WTC11 (cell line): Measurements from ENCODE around the gene NCS1. TPM values are rescaled to one million over a fixed set of nuclear protein-coding genes. Genes with fewer than 3 reads are reported as not detected.

Source experiments
- ATF1 ChIP-seq: sonication (generic); formaldehyde crosslinking; IDR thresholded peaks from 2 replicates; pipeline ENCODE4 v1.8.1; 2023; ENCODE audit warnings: mild to moderate bottlenecking, moderate library complexity, missing genetic modification reagents
- CREB1 ChIP-seq: sonication (generic); formaldehyde crosslinking; IDR thresholded peaks from 2 replicates; pipeline ENCODE4 v1.8.0; 2023; ENCODE audit warnings: mild to moderate bottlenecking, missing genetic modification reagents
- CREM ChIP-seq: sonication (generic); formaldehyde crosslinking; IDR thresholded peaks from 2 replicates; pipeline ENCODE4 v1.8.1; 2022; ENCODE audit warnings: mild to moderate bottlenecking, missing genetic modification reagents, moderate library complexity
- ELF4 ChIP-seq: sonication (generic); formaldehyde crosslinking; IDR thresholded peaks from 2 replicates; pipeline ENCODE4 v1.8.1; 2022; ENCODE audit warnings: low read depth, mild to moderate bottlenecking, moderate library complexity, missing genetic modification reagents
- FOXP1 ChIP-seq: sonication (generic); formaldehyde crosslinking; IDR thresholded peaks from 2 replicates; pipeline ENCODE4 v1.8.0; 2022; ENCODE audit warnings: missing genetic modification reagents, mild to moderate bottlenecking, moderate library complexity, borderline replicate concordance
- GABPB1 ChIP-seq: sonication (generic); formaldehyde crosslinking; IDR thresholded peaks from 2 replicates; pipeline ENCODE4 v1.8.1; 2023; ENCODE audit warnings: mild to moderate bottlenecking, missing genetic modification reagents
- GTF2I ChIP-seq: fragments of 250-450 bp; sonication (Bioruptor Pico); conservative IDR thresholded peaks from 2 replicates; pipeline ENCODE4 v1.4.0; 2021; ENCODE audit warnings: mild to moderate bottlenecking
- IRF2 ChIP-seq: sonication (generic); formaldehyde crosslinking; IDR thresholded peaks from 2 replicates; pipeline ENCODE4 v1.8.0; 2022; ENCODE audit warnings: low read depth, missing genetic modification reagents, borderline replicate concordance
- NFYB ChIP-seq: sonication (generic); formaldehyde crosslinking; conservative IDR thresholded peaks from 2 replicates; pipeline ENCODE4 v1.8.0; 2022; ENCODE audit warnings: low read depth, missing genetic modification reagents
- NR3C1 ChIP-seq: sonication (generic); formaldehyde crosslinking; conservative IDR thresholded peaks from 2 replicates; pipeline ENCODE4 v1.8.1; 2023; ENCODE audit warnings: low read depth, mild to moderate bottlenecking, missing genetic modification reagents
- OVOL2 ChIP-seq: fragments of 250-450 bp; sonication (Bioruptor Pico); IDR thresholded peaks from 2 replicates; pipeline ENCODE4 v1.9.0; 2021; ENCODE audit warnings: mild to moderate bottlenecking, borderline replicate concordance
- PRDM15 ChIP-seq: sonication (generic); formaldehyde crosslinking; IDR thresholded peaks from 2 replicates; pipeline ENCODE4 v1.8.0; 2022; ENCODE audit warnings: missing genetic modification reagents
- PRRX2 ChIP-seq: fragments of 250-450 bp; sonication (Bioruptor Pico); IDR thresholded peaks from 2 replicates; pipeline ENCODE4 v1.8.0; 2021; ENCODE audit warnings: mild to moderate bottlenecking
- RELA ChIP-seq: sonication (generic); formaldehyde crosslinking; IDR thresholded peaks from 2 replicates; pipeline ENCODE4 v1.8.1; 2022; ENCODE audit warnings: missing genetic modification reagents, mild to moderate bottlenecking, borderline replicate concordance
- RORB ChIP-seq: fragments of 250-450 bp; sonication (Bioruptor Pico); IDR thresholded peaks from 2 replicates; pipeline ENCODE4 v1.9.0; 2021; ENCODE audit warnings: mild to moderate bottlenecking
- SMAD4 ChIP-seq: sonication (generic); formaldehyde crosslinking; IDR thresholded peaks from 2 replicates; pipeline ENCODE4 v1.8.0; 2022; ENCODE audit warnings: mild to moderate bottlenecking, missing genetic modification reagents
- SOX15 ChIP-seq: fragments of 250-450 bp; sonication (Bioruptor Pico); IDR thresholded peaks from 2 replicates; pipeline ENCODE4 v1.9.0; 2021; ENCODE audit warnings: mild to moderate bottlenecking
- SP1 ChIP-seq: sonication (generic); formaldehyde crosslinking; conservative IDR thresholded peaks from 2 replicates; pipeline ENCODE4 v1.8.1; 2022; ENCODE audit warnings: missing genetic modification reagents
- TCF7 ChIP-seq: sonication (generic); formaldehyde crosslinking; IDR thresholded peaks from 2 replicates; pipeline ENCODE4 v1.8.0; 2022; ENCODE audit warnings: mild to moderate bottlenecking, low read depth, missing genetic modification reagents, moderate library complexity
- TEAD1 ChIP-seq: sonication (generic); formaldehyde crosslinking; IDR thresholded peaks from 2 replicates; pipeline ENCODE4 v1.8.0; 2022; ENCODE audit warnings: mild to moderate bottlenecking, missing genetic modification reagents
- ZNF219 ChIP-seq: sonication (generic); formaldehyde crosslinking; IDR thresholded peaks from 2 replicates; pipeline ENCODE4 v1.8.0; 2023; ENCODE audit warnings: missing genetic modification reagents, mild to moderate bottlenecking, borderline replicate concordance
- ZNF317 ChIP-seq: sonication (generic); formaldehyde crosslinking; IDR thresholded peaks from 2 replicates; pipeline ENCODE4 v1.8.1; 2023; ENCODE audit warnings: low read depth, mild to moderate bottlenecking, moderate library complexity, missing genetic modification reagents, borderline replicate concordance
- ZNF416 ChIP-seq: fragments of 250-450 bp; sonication (Bioruptor Pico); IDR thresholded peaks from 2 replicates; pipeline ENCODE4 v1.9.0; 2021; ENCODE audit warnings: mild to moderate bottlenecking, inconsistent platforms
- total RNA-seq: library from RNA; stranded (reverse); gene quantifications from 3 replicates; pipeline ENCODE4 v1.2.3, GENCODE V29; 2021
- TF ChIP-seq, protein P1 (sequence below): sonication (generic); formaldehyde crosslinking; IDR thresholded peaks from 2 replicates; pipeline ENCODE4 v1.8.0; 2023; ENCODE audit warnings: missing genetic modification reagents, mild to moderate bottlenecking, borderline replicate concordance
- TF ChIP-seq, protein P2 (sequence below): sonication (generic); formaldehyde crosslinking; IDR thresholded peaks from 2 replicates; pipeline ENCODE4 v1.8.0; 2022; ENCODE audit warnings: mild to moderate bottlenecking, missing genetic modification reagents
- TF ChIP-seq, protein P3 (sequence below): sonication (generic); formaldehyde crosslinking; IDR thresholded peaks from 2 replicates; pipeline ENCODE4 v1.8.0; 2023; ENCODE audit warnings: mild to moderate bottlenecking, missing genetic modification reagents

The NCS1 gene
- total RNA-seq, 1 experiment from 2014 or later: 32.4 TPM

- TF ChIP-seq TEAD1: peak; percentile 66; the same call in 1 of the 2 replicates
- no peak for TF ChIP-seq SMAD4 (CRISPR knock-in tag)
- 0 out of 2 replicates have a peak, but pooled peaks have one; percentile 83 for TF ChIP-seq NR3C1
- TF ChIP-seq CREM (CRISPR knock-in tag): 0 out of 2 replicates have a peak, but pooled peaks have one; percentile 47
- peak; percentile 86; the same call in 1 of the 2 replicates for TF ChIP-seq ATF1 (CRISPR knock-in tag)
- TF ChIP-seq ELF4 (CRISPR knock-in tag): peak; percentile 65; the same call in 1 of the 2 replicates
- peak; percentile 96; the same call in 1 of the 2 replicates for TF ChIP-seq RELA
- peak; percentile 94 for TF ChIP-seq FOXP1 (CRISPR knock-in tag)
- TF ChIP-seq ZNF219 (CRISPR knock-in tag): 0 out of 2 replicates have a peak, but pooled peaks have one; percentile 12
- peak; percentile 50 for TF ChIP-seq PRDM15
- TF ChIP-seq CREB1 (CRISPR knock-in tag): no peak; the same call in 1 of the 2 replicates
- 0 out of 2 replicates have a peak, but pooled peaks have one; percentile 30 for TF ChIP-seq IRF2 (CRISPR knock-in tag)
- TF ChIP-seq PRRX2 (CRISPR knock-in tag): no peak
- no peak for TF ChIP-seq GTF2I (CRISPR knock-in tag)
- TF ChIP-seq, protein P1, sequence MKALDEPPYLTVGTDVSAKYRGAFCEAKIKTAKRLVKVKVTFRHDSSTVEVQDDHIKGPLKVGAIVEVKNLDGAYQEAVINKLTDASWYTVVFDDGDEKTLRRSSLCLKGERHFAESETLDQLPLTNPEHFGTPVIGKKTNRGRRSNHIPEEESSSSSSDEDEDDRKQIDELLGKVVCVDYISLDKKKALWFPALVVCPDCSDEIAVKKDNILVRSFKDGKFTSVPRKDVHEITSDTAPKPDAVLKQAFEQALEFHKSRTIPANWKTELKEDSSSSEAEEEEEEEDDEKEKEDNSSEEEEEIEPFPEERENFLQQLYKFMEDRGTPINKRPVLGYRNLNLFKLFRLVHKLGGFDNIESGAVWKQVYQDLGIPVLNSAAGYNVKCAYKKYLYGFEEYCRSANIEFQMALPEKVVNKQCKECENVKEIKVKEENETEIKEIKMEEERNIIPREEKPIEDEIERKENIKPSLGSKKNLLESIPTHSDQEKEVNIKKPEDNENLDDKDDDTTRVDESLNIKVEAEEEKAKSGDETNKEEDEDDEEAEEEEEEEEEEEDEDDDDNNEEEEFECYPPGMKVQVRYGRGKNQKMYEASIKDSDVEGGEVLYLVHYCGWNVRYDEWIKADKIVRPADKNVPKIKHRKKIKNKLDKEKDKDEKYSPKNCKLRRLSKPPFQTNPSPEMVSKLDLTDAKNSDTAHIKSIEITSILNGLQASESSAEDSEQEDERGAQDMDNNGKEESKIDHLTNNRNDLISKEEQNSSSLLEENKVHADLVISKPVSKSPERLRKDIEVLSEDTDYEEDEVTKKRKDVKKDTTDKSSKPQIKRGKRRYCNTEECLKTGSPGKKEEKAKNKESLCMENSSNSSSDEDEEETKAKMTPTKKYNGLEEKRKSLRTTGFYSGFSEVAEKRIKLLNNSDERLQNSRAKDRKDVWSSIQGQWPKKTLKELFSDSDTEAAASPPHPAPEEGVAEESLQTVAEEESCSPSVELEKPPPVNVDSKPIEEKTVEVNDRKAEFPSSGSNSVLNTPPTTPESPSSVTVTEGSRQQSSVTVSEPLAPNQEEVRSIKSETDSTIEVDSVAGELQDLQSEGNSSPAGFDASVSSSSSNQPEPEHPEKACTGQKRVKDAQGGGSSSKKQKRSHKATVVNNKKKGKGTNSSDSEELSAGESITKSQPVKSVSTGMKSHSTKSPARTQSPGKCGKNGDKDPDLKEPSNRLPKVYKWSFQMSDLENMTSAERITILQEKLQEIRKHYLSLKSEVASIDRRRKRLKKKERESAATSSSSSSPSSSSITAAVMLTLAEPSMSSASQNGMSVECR (CRISPR knock-in tag): peak; percentile 90
- no peak for TF ChIP-seq ZNF317 (CRISPR knock-in tag)
- no peak for TF ChIP-seq OVOL2 (CRISPR knock-in tag)
- TF ChIP-seq ZNF416 (CRISPR knock-in tag): no peak
- TF ChIP-seq, protein P2, sequence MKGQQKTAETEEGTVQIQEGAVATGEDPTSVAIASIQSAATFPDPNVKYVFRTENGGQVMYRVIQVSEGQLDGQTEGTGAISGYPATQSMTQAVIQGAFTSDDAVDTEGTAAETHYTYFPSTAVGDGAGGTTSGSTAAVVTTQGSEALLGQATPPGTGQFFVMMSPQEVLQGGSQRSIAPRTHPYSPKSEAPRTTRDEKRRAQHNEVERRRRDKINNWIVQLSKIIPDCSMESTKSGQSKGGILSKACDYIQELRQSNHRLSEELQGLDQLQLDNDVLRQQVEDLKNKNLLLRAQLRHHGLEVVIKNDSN: peak; percentile 64
- TF ChIP-seq, protein P3, sequence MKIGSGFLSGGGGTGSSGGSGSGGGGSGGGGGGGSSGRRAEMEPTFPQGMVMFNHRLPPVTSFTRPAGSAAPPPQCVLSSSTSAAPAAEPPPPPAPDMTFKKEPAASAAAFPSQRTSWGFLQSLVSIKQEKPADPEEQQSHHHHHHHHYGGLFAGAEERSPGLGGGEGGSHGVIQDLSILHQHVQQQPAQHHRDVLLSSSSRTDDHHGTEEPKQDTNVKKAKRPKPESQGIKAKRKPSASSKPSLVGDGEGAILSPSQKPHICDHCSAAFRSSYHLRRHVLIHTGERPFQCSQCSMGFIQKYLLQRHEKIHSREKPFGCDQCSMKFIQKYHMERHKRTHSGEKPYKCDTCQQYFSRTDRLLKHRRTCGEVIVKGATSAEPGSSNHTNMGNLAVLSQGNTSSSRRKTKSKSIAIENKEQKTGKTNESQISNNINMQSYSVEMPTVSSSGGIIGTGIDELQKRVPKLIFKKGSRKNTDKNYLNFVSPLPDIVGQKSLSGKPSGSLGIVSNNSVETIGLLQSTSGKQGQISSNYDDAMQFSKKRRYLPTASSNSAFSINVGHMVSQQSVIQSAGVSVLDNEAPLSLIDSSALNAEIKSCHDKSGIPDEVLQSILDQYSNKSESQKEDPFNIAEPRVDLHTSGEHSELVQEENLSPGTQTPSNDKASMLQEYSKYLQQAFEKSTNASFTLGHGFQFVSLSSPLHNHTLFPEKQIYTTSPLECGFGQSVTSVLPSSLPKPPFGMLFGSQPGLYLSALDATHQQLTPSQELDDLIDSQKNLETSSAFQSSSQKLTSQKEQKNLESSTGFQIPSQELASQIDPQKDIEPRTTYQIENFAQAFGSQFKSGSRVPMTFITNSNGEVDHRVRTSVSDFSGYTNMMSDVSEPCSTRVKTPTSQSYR (CRISPR knock-in tag): peak; percentile 72
- peak; percentile 70 for TF ChIP-seq SP1 (CRISPR knock-in tag)
- TF ChIP-seq RORB (CRISPR knock-in tag): no peak
- no peak for TF ChIP-seq GABPB1 (CRISPR knock-in tag)
- TF ChIP-seq TCF7 (CRISPR knock-in tag): peak; percentile 75; the same call in 1 of the 2 replicates
- no peak for TF ChIP-seq SOX15 (CRISPR knock-in tag)
- no peak for TF ChIP-seq NFYB
Observed at GRCh38 chr9:130265431-130266235, 93.4 kb downstream of the NCS1 start, which contains the start of gene HMCN2 (continued).
